OCI-LY1 (cell line): Measurements from ENCODE around the gene RGS11.

Source experiments
- H2AFZ ChIP-seq: fragments of 200-600 bp; sonication (generic), shearing (Covaris generic); 2 replicates; pipeline ENCODE4 v1.6.0; 2014; ENCODE audit warnings: antibody characterized with exemption, mild to moderate bottlenecking, low read length
- H3F3A ChIP-seq: fragments of 200-600 bp; sonication (generic), shearing (Covaris generic); 2 replicates; pipeline ENCODE4 v1.6.0; 2014; ENCODE audit warnings: mild to moderate bottlenecking, antibody characterized with exemption, low read length, moderate library complexity; ENCODE audit not compliant: insufficient read depth
- H3K27ac ChIP-seq: fragments of 200-600 bp; sonication (generic); 2 replicates; pipeline ENCODE4 v1.5.1; 2014; ENCODE audit warnings: low read length, mixed run types, mild to moderate bottlenecking, low read depth; ENCODE audit not compliant: poor library complexity, severe bottlenecking
- H3K27me3 ChIP-seq: fragments of 200-600 bp; sonication (generic); 2 replicates; pipeline ENCODE4 v1.6.0; 2014; ENCODE audit warnings: antibody characterized with exemption, mild to moderate bottlenecking, low read length, moderate library complexity; ENCODE audit not compliant: insufficient read depth
- H3K36me3 ChIP-seq: fragments of 200-600 bp; sonication (generic); 2 replicates; pipeline ENCODE4 v1.6.1; 2014; ENCODE audit warnings: mild to moderate bottlenecking, antibody characterized with exemption, low read length, moderate library complexity, mixed read lengths; ENCODE audit not compliant: insufficient read depth
- H3K4me1 ChIP-seq: fragments of 200-600 bp; sonication (generic); 2 replicates; pipeline ENCODE4 v1.5.1; 2014; ENCODE audit warnings: mild to moderate bottlenecking, low read length, moderate library complexity; ENCODE audit not compliant: insufficient read depth, severe bottlenecking
- H3K4me2 ChIP-seq: fragments of 200-600 bp; sonication (generic), shearing (Covaris generic); 2 replicates; pipeline ENCODE4 v1.6.1; 2014; ENCODE audit warnings: low read length
- H3K4me3 ChIP-seq: fragments of 200-600 bp; sonication (generic); 2 replicates; pipeline ENCODE4 v1.5.1; 2014; ENCODE audit warnings: low read length, low read depth, mild to moderate bottlenecking, mixed read lengths; ENCODE audit not compliant: poor library complexity, severe bottlenecking
- H3K79me2 ChIP-seq: fragments of 200-600 bp; shearing (Covaris generic); 2 replicates; pipeline ENCODE4 v1.6.1; 2016; ENCODE audit warnings: mixed run types, low read length, mixed read lengths; ENCODE audit not compliant: insufficient read depth
- H3K9ac ChIP-seq: fragments of 200-600 bp; sonication (generic), shearing (Covaris generic); 2 replicates; pipeline ENCODE4 v1.6.1; 2014; ENCODE audit warnings: mild to moderate bottlenecking, low read length, mixed read lengths
- H3K9me2 ChIP-seq: fragments of 200-600 bp; sonication (generic), shearing (Covaris generic); 2 replicates; pipeline ENCODE4 v1.6.1; 2014; ENCODE audit warnings: low read depth, mild to moderate bottlenecking, low read length, mixed read lengths
- H3K9me3 ChIP-seq: fragments of 200-600 bp; shearing (Covaris generic); 2 replicates; pipeline ENCODE4 v1.6.1; 2014; ENCODE audit warnings: low read length, mixed read lengths
- H4K20me1 ChIP-seq: fragments of 200-600 bp; sonication (generic), shearing (Covaris generic); 2 replicates; pipeline ENCODE4 v1.6.0; 2016; ENCODE audit warnings: mild to moderate bottlenecking, low read length; ENCODE audit not compliant: insufficient read depth
- CTCF ChIP-seq: fragments of 200-600 bp; sonication (generic), shearing (Covaris generic); IDR thresholded peaks from 2 replicates; pipeline ENCODE4 v1.5.1; 2017; ENCODE audit warnings: mild to moderate bottlenecking, antibody characterized with exemption, low read length, moderate library complexity, mixed read lengths
- EZH2 ChIP-seq: fragments of 200-600 bp; sonication (generic), shearing (Covaris generic); IDR thresholded peaks from 2 replicates; pipeline ENCODE4 v1.8.0; 2017; ENCODE audit warnings: borderline replicate concordance, mixed run types, mild to moderate bottlenecking, antibody characterized with exemption, low read length, moderate library complexity, mixed read lengths

The RGS11 gene

GRCh38 chr16:280552-280951 lies 4.8 kb upstream of the RGS11 start, which contains the start of gene ARHGDIG:
TSS of gene ARHGDIG (plus strand) at chr16:280591. CDS start at chr16:280681, 90 bp downstream.
- Histone ChIP-seq H3K27me3 (peaks cover 3% of the 10 kb centered on the region; the same call in 1 of the 2 replicates), H3F3A (no peaks in the 10 kb centered on the region), H3K79me2 (no peaks in the 10 kb centered on the region), H3K9ac (no peak within 1 kb of the TSS), H3K9me3 (no peaks in the 10 kb centered on the region), H3K4me1 (peaks cover 6% of the 10 kb centered on the region), H3K4me2 (no peak within 1 kb of the TSS), H2AFZ (no peak within 1 kb of the TSS), H4K20me1 (no peaks in the 10 kb centered on the region), H3K4me3 (no peak within 1 kb of the TSS), H3K9me2 (no peaks in the 10 kb centered on the region), H3K36me3 (no peaks in the 10 kb centered on the region), H3K27ac (no peak within 1 kb of the TSS)
- TF ChIP-seq EZH2 = no peak
- TF ChIP-seq CTCF = no peak

DNA sequence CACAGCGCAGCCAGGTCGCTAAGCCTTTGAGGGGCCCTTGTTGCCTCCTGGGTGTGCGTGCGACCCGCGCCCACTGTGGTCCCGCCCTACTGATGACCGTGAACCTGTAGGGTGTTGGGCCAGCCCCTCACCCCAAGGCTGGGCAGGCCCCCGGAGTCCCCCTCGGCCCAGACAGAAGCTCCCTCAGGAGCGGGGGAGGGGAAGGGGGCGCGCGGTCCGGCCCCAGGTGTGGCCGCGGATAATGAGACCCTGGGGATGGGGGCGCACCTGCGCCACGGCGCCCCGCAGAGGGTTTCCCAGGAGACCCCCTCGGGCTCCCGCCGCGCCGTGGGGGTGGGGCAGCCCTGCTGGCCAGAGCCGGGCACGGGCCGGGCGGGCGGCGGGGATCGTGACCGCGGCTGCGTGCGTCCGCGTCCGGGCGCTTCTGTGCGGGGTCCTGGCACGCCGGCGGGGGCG lies 4.3 kb upstream of the RGS11 start:
- H3K9ac ChIP-seq = no peak overlapping the region
- H3K4me3 ChIP-seq = no peak overlapping the region
- no peaks in the 10 kb centered on the region for H3K9me3 ChIP-seq
- no peaks in the 10 kb centered on the region for H3F3A ChIP-seq
- peaks cover 3% of the 10 kb centered on the region; the same call in 1 of the 2 replicates for H3K27me3 ChIP-seq
- peaks cover 5% of the 10 kb centered on the region for H3K4me1 ChIP-seq
- H3K4me2 ChIP-seq = no peak overlapping the region
- no peaks in the 10 kb centered on the region for H3K9me2 ChIP-seq
- H3K79me2 ChIP-seq = no peaks in the 10 kb centered on the region
- H4K20me1 ChIP-seq = no peaks in the 10 kb centered on the region
- H2AFZ ChIP-seq = no peak overlapping the region
- no peak for TF ChIP-seq CTCF
- TF ChIP-seq EZH2 = no peak
- no peak overlapping the region for H3K27ac ChIP-seq
- H3K36me3 ChIP-seq = no peaks in the 10 kb centered on the region

GRCh38 chr16:279531-279930 lies 3.8 kb upstream of the RGS11 start:
- H3K36me3 ChIP-seq = no peaks in the 10 kb centered on the region
- no peaks in the 10 kb centered on the region for H3K79me2 ChIP-seq
- H3K4me2 ChIP-seq = no peak overlapping the region
- H3K9me3 ChIP-seq = no peaks in the 10 kb centered on the region
- no peaks in the 10 kb centered on the region for H3F3A ChIP-seq
- no peak overlapping the region for H3K9ac ChIP-seq
- peaks cover 3% of the 10 kb centered on the region; the same call in 1 of the 2 replicates for H3K27me3 ChIP-seq
- H3K9me2 ChIP-seq = no peaks in the 10 kb centered on the region
- no peaks in the 10 kb centered on the region for H4K20me1 ChIP-seq
- no peak overlapping the region for H2AFZ ChIP-seq
- H3K4me1 ChIP-seq = peaks cover 6% of the 10 kb centered on the region
- no peak overlapping the region for H3K27ac ChIP-seq
- TF ChIP-seq CTCF (no peak), EZH2 (no peak)
- no peak overlapping the region for H3K4me3 ChIP-seq
